H1 (cell line): Measurements from ENCODE around the gene AKAP9. TPM values are rescaled to one million over a fixed set of nuclear protein-coding genes. Genes with fewer than 3 reads are reported as not detected.

ENCODE experiments used
- HDAC2 ChIP-seq, 2 experiments: fragments of 300-600 bp in 1 of 2; sonication (generic) in 1 of 2; IDR thresholded peaks; 2 replicates each; pipeline ENCODE4 v1.6.1; 2011 to 2012; ENCODE audit warnings: low read depth in 2 of 2, low read length in 2 of 2, mild to moderate bottlenecking in 2 of 2, moderate library complexity in 2 of 2, borderline replicate concordance in 1 of 2, inconsistent platforms in 1 of 2
- SP2 ChIP-seq: IDR thresholded peaks from 2 replicates; pipeline ENCODE4 v1.6.1; 2012; ENCODE audit warnings: mild to moderate bottlenecking, low read length, inconsistent platforms
- polyA plus RNA-seq, 7 experiments: library from polyadenylated mRNA; depleted of rRNA in 3 of 7; stranded (reverse) in 5 of 7; unstranded in 2 of 7; fragments of >200 nt in 5 of 7; fragments of 200-250 nt in 2 of 7; gene quantifications; 1 replicate in 5 of 7; 2 replicates in 1 of 7; 4 replicates in 1 of 7; pipeline versions ENCODE4 v1.2.1 to v1.2.3, GENCODE V29; 2011 to 2013; ENCODE audit warnings: missing spikeins in 2 of 7, mixed read lengths in 2 of 7
- total RNA-seq: library from RNA; stranded (reverse); fragmentation: NEBNext Ultra II Directional; extraction: Animal tissue kit (Norgen Biotek cat#: 25700); gene quantifications from 2 replicates; pipeline ENCODE4 v1.2.1, GENCODE V29; 2021

AKAP9 gene
- total and polyA plus RNA-seq, 2 of the 8 experiments (the other 6 are each of a cell fraction or from before 2014, with no cell fraction given), result 6.2 to 26.3 TPM

- TF ChIP-seq HDAC2 (IDR thresholded peaks at IDR 0.05; ENCODE audit: borderline replicate concordance in 1 of 2, low read depth in 2 of 2, low read length in 2 of 2), result no peak
- no peak for TF ChIP-seq SP2
These were observed 175.2 kb downstream of the AKAP9 start (continued) for GRCh38 chr7:92115821-92116220.
